GM19328 (cell line): ENCODE results near the gene MARS1.

Experiments
- ATAC-seq: cut with Tn5 transposase; IDR thresholded peaks from one replicate; pipeline ENCODE4 v1.9.1; 2021; ENCODE audit warnings: mild to moderate bottlenecking, moderate library complexity; ENCODE audit not compliant: unreplicated experiment

MARS1 gene

DNA sequence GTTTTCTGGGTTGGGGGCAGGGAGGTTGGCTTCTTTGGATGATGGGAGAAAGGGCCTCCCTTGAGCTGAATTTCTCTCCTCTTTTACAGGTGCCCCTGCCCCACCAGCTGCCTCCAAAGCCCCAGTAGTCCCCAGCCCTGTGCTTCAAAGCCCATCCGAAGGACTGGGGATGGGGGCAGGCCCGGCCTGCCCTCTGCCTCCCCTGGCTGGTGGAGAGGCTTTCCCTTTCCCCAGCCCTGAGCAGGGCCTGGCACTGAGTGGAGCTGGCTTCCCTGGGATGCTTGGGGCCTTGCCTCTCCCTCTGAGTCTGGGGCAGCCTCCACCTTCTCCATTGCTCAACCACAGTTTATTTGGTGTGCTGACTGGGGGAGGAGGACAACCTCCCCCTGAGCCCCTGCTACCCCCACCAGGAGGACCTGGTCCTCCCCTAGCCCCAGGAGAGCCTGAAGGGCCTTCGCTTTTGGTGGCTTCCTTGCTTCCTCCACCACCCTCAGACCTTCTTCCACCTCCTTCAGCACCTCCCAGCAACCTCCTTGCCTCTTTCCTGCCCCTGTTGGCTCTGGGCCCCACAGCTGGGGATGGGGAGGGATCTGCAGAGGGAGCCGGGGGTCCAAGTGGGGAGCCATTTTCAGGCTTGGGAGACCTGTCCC is 38.7 kb downstream of the MARS1 start:
- no peak for ATAC-seq

DNA sequence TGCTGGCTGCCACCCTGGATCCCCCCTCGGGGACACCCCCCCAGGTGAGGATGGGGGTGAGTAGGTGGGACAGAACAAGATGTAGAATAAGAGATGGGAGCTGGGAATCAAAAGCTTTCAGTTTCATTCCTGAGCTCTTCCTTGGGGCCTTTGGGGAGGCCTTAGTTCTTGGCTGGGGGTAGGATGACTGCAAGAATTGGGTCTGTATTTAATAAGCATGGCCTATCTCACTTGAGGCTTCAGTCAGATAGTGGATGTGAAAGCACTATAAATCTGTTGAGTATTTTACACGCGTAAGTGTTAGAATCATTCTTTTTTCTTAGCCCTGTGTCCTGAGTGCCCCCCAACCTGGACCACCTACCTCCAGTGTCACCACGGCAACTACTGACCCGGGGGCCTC is 39.3 kb downstream of the MARS1 start:
- ATAC-seq, result no peak

DNA sequence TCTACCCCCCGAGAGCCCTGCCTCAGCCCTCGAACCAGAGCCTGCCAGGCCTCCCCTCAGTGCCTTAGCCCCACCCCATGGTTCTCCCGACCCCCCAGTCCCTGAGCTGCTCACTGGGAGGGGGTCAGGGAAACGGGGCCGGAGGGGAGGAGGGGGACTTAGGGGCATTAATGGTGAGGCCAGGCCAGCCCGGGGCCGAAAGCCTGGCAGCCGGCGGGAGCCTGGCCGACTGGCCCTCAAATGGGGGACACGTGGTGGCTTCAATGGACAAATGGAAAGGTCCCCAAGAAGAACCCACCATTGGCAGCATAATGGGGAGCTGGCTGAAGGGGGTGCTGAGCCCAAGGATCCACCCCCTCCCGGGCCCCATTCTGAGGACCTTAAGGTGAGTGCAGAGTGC is 40.3 kb downstream of the MARS1 start:
- ATAC-seq, result no peak

DNA sequence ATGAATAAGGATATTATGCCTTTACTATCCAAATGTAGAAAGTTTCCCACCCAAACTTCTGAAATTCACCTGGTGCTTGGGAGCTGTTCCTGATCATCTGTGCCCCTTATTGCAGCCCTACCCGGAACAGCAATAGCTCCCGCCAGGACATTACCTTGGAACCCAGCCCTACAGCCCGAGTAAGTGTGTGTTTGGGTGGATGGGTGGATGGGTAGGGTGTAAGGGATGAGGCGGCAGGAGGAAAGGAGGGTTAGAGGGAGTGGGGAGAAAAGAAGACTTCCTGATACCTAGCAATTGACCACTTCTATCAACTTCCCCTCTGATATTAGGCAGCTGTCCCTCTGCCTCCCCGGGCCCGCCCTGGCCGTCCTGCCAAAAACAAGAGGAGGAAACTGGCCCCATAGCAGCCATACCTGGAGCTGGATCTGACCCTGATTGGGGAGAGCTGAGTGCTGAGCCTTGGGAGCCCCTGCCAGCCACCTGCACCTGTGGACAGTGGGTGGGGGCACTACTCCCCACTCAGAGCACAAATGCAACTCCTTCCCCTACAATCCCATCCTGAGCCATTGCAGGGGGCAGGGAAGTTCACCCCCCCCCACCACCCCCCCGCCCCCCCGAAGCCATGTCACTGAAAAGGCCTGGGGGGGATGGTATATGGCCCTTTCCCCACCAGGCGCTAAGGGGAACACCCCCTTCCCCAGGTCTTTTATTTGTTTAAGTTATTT is 41.1 kb downstream of the MARS1 start:
- no peak for ATAC-seq

- no peak for ATAC-seq
Measured at GRCh38 chr12:57529831-57530230, 42.0 kb downstream of the MARS1 start.

DNA sequence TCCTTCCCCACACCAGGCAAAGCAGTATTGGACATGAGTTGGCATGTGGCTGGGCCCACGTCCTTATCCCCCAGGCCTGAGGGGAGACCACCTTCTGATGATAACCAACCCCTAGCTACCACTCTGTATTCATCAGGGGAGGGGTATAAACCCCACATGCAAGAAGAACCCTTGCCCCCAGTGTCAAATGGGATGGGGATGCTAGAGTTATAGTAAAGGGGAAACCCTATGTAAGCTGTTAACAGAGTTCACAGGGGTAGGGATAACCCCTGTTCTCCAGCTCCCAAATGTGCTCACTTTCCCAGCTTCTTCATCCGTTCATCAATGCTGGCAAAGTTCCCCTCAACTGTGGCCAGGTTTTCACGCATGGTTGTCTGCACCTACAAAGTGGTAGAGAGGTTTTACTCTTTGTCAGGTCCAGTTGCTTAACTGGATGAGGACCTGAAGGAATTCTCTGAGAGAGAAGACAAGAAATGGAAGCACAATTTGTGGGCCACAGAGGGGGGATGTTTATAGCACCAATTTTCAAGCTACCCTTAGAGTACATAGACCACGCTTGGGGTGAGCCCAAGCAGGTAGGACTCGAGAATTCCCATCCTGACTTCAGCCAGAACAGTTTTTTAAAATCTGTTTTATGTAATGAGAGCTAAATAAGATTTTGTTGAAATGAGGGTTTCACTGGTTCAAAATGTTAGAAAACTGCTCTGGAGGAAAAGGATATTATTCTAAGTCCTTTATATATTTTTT is 42.7 kb downstream of the MARS1 start:
- ATAC-seq, result no peak

GRCh38 chr12:57531836-57532235 is 44.0 kb downstream of the MARS1 start:
- ATAC-seq, result no peak

- ATAC-seq, result no peak
Measured at GRCh38 chr12:57533108-57533507, 45.2 kb downstream of the MARS1 start.

- no peak for ATAC-seq
Measured at GRCh38 chr12:57534250-57534649, 46.4 kb downstream of the MARS1 start.

- no peak for ATAC-seq
Measured at GRCh38 chr12:57534991-57535543, 47.2 kb downstream of the MARS1 start.

DNA sequence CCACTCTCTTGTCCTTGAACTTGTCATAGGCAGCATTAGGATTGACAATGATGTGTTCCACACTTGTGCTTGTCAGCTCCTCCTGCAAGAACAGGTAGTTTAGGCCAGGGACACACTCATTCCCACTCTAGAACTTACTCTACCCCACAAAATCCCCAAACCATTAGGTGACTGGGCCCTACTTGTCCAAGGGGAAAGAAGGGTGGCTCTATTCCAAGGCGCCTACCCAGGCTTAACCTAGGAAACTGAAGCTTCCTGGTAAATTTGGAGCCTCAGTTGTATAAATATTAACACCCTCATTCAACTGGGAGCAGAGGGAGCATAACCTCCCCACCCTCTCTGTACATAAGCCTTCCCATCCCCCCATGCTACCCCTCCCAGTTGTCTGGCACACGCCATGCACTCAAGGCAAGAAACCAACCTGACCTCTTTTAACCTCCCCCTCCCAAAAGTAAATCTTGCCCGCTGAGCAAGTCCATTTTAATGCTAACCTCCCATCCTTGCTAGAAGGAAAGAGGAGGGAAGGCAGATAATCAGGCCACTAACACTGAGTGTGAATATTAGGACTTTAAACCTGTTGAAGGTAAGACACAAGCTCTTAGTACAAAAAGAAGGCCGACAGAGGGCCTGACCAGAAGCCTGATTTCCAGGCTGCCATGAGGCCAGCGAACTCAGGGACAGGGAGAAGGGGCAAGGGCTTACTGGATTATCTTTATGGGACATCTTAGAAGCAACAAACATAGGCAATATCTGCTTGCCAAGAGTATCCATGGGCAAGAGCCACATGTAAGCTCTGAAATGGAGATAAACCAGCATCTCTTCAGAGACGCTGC is 48.1 kb downstream of the MARS1 start:
- no peak for ATAC-seq

DNA sequence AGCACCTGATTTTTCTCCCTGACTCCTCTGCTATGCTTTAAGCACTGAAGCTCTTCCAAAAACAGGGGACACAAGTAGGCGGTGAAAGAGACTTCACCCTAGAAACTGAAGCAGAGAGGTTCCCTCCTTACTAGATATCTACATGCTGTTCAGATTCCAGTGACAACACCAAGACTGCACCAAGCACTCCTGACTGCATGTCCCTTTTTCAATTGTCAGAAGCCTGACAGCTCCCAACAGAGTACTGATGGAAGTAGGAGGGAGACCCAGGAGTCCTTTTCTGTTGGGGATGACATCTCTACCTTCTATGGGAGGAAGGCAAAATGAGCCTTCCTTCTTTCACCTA is 48.7 kb downstream of the MARS1 start:
- ATAC-seq, result no peak

DNA sequence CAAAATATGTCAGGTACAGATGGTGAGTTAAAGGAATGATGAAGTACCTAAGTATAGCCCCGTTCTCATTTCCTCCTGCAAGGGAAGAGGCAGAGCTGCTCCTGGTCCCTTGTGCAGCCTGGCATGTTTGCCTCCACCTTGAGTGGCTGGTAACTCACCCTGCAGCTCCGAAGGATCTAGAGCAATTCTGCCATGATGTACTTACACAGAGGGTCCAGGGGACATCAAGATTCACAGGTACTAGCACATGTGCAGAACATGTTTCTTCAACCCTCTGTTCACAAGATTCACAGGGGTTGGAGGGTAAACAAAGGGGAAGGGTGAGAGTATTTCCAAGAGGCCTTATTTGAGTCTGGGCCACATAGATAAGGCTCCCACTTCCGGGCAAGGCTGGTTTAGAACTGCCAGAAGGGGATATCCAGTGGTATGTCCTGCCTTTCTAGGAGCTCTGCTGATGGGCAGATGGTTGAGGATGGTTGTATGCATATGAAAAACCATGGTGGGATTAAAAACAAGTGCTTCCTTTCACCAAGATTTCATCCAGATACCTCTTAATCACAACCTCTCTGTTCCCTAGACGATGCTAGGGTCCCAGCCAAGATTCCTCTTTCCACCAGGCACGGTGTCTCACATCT is 51.4 kb downstream of the MARS1 start:
- no peak for ATAC-seq

- ATAC-seq, result no peak
Measured at GRCh38 chr12:57541001-57541400, 53.1 kb downstream of the MARS1 start.

GRCh38 chr12:57541717-57542116 is 53.8 kb downstream of the MARS1 start:
- no peak for ATAC-seq

DNA sequence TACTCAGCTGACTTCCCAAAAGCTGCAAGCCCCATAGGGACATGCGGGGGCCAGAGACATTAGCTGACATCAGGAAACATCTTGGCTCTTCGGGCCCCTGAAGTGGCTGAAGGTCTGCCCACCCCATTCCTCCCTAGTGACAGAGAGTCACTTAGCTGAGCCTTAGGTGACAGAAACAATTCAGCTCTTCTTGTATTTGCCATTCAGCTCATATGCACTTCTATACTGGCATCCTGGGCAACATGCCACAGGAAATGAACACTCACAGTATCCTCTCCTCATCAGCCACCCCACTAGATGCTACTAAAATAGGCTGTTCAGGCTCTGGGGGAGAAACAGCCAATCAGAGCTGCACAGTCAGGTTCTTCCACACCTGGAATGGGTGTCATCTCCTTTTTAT is 55.7 kb downstream of the MARS1 start:
- ATAC-seq, result no peak

GRCh38 chr12:57545809-57546437 is 58.1 kb downstream of the MARS1 start:
- no peak for ATAC-seq

DNA sequence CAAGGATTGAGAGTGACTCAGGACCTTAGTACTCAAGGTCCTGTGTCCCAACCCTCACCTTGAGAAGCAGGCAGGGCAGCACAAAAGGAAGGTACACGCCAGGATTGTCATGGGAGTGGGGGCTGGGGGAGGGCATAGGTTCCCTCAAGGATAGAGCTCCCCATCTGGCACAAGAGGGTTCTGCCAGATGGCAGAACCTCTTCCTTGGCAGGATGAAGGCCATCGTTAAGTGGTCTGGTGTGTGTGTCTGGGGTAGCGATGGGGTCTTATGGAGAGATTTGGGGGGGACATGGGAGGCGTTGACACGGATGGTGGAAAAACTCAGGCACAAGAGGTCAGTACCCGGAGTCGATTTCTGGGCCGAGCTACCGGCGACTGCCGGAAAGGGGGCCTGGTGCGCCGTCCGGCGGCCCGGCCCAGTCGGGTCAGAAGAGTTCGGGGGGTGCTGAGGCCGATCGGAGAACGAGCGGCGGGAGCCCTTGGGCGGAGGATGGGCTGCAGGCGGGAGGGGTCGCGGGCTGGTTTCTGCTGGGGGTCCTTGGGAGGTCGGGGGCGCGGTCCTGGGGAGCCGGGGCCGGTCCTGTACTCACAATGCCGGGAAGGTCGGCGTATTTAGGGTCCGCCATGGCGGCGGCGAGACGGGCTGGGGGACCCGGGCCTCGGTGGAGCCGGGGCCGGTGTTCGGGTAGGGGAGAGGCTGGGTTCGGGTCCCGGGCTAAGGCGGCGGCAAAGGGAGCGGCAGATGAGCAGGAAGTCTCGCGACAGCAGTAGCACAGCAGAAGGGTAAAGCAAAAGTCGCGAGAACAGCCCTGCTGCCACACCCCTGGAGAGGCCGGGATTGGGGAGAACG is 58.8 kb downstream of the MARS1 start, which contains the start of gene DCTN2:
Gene DCTN2 (minus strand): TSS at position 755 of the 850 bp plus-strand sequence. CDS start 129 bp downstream, at position 626.
- peak; percentile 96 for ATAC-seq
